Colonic mucosa (tissue), 4 donors: ENCODE data around the gene NTRK2. TPM values are rescaled to one million over a fixed set of nuclear protein-coding genes. Genes with fewer than 3 reads are reported as not detected.

Experiments
- DNase-seq: peaks from one replicate; pipeline ENCODE4 v3.0.0-alpha.2; 2020
- H3K27ac ChIP-seq: fragments of 200-600 bp; one replicate; pipeline ENCODE4 v1.8.0; 2021
- H3K27me3 ChIP-seq: fragments of 200-600 bp; one replicate; pipeline ENCODE4 v1.8.0; 2021
- H3K36me3 ChIP-seq: fragments of 200-600 bp; one replicate; pipeline ENCODE4 v1.8.0; 2021
- H3K4me1 ChIP-seq: fragments of 200-600 bp; one replicate; pipeline ENCODE4 v1.8.0; 2021; ENCODE audit warnings: mild to moderate bottlenecking
- H3K4me3 ChIP-seq: fragments of 200-600 bp; one replicate; pipeline ENCODE4 v1.8.0; 2021
- H3K9ac ChIP-seq, 2 donors: one replicate each; pipeline ENCODE4 v1.7.0; 2013; ENCODE audit warnings: control low read depth in 2 of 2, low read depth in 2 of 2, low read length in 2 of 2
- H3K9me3 ChIP-seq: fragments of 200-600 bp; one replicate; pipeline ENCODE4 v1.8.0; 2021
- CTCF ChIP-seq: fragments of 200-600 bp; IDR thresholded peaks from one replicate; pipeline ENCODE4 v1.8.0; 2022; ENCODE audit warnings: antibody characterized with exemption, mild to moderate bottlenecking
- intact Hi-C: fragments of 100-400 bp; cut with DNase I; formaldehyde crosslinking; loops from one replicate; pipeline ENCODE4 v1.14.1; 2022
- total RNA-seq, 2 donors: library from RNA; stranded (reverse); fragmentation: NEBNext Ultra II Directional in 1 of 2; extraction: Animal tissue kit (Norgen Biotek cat#: 25700) in 1 of 2; gene quantifications; one replicate each; pipeline ENCODE4 v1.2.1, GENCODE V29; 2021
- donor health status: healthy.
- donor health status: DM: no; HTN: no; CAD: no.
- donor health status: DM: no; HTN: no; CAD: no.

NTRK2 gene
- total RNA-seq, 2 donors from 2014 or later: 0.52 to 2.3 TPM

- H3K36me3 ChIP-seq: no peaks in the 10 kb centered on the region
- no peak overlapping the region for H3K27ac ChIP-seq
- H3K9ac ChIP-seq: no peak overlapping the region
- TF ChIP-seq CTCF: no peak
- H3K27me3 ChIP-seq: no peaks in the 10 kb centered on the region
- H3K4me3 ChIP-seq: no peak overlapping the region
- no peak for DNase-seq
- intact Hi-C loops: no loop called here
- H3K4me1 ChIP-seq: no peaks in the 10 kb centered on the region
- H3K9me3 ChIP-seq: no peaks in the 10 kb centered on the region
Measured at GRCh38 chr9:85025638-85026037, 356.1 kb downstream of the NTRK2 start.

- Histone ChIP-seq H3K27ac (no peak overlapping the region), H3K27me3 (no peaks in the 10 kb centered on the region), H3K36me3 (no peaks in the 10 kb centered on the region), H3K9ac (no peak overlapping the region), H3K4me1 (no peaks in the 10 kb centered on the region), H3K9me3 (no peaks in the 10 kb centered on the region), H3K4me3 (no peak overlapping the region)
- no peak for DNase-seq
- TF ChIP-seq CTCF: no peak
- intact Hi-C loops: no loop called here
Measured at GRCh38 chr9:85027870-85028269, 358.3 kb downstream of the NTRK2 start.

GRCh38 chr9:85030316-85030715 lies 360.8 kb downstream of the NTRK2 start:
- Histone ChIP-seq H3K27me3 (no peaks in the 10 kb centered on the region), H3K9me3 (no peaks in the 10 kb centered on the region), H3K9ac (no peak overlapping the region), H3K36me3 (no peaks in the 10 kb centered on the region), H3K27ac (no peak overlapping the region), H3K4me3 (no peak overlapping the region), H3K4me1 (no peaks in the 10 kb centered on the region)
- no peak for TF ChIP-seq CTCF
- no peak for DNase-seq
- intact Hi-C loops: no loop called here

GRCh38 chr9:85036496-85036895 lies 367.0 kb downstream of the NTRK2 start:
- no peak overlapping the region for H3K9ac ChIP-seq
- no peak for TF ChIP-seq CTCF
- intact Hi-C loops: no loop called here
- DNase-seq: no peak
- no peak overlapping the region for H3K27ac ChIP-seq
- H3K36me3 ChIP-seq: no peaks in the 10 kb centered on the region
- no peaks in the 10 kb centered on the region for H3K27me3 ChIP-seq
- no peaks in the 10 kb centered on the region for H3K9me3 ChIP-seq
- H3K4me3 ChIP-seq: no peak overlapping the region
- no peaks in the 10 kb centered on the region for H3K4me1 ChIP-seq

- Histone ChIP-seq H3K27me3 (no peaks in the 10 kb centered on the region), H3K9me3 (no peaks in the 10 kb centered on the region), H3K27ac (no peak overlapping the region), H3K36me3 (no peaks in the 10 kb centered on the region), H3K4me1 (no peaks in the 10 kb centered on the region), H3K4me3 (no peak overlapping the region), H3K9ac (no peak overlapping the region)
- no peak for TF ChIP-seq CTCF
- intact Hi-C loops: no loop called here
- DNase-seq: no peak
Measured at GRCh38 chr9:85038061-85038460, 368.5 kb downstream of the NTRK2 start.
